ENCODE measurements around the gene TMED4. TPM values are rescaled to one million over a fixed set of nuclear protein-coding genes. Genes with fewer than 3 reads are reported as not detected.

The TMED4 gene
- total and polyA plus RNA-seq, 2 donors (not counting 3 experiments of a cell fraction or from before 2014, with no cell fraction given) = 63.4 to 89.7 TPM

- no peak overlapping the region for H3K9ac ChIP-seq (replicated peaks; ENCODE audit: extremely low read depth, insufficient read depth, low read length)
- H3K27ac ChIP-seq (ENCODE audit: insufficient read depth, low read depth, low read length) = no peak overlapping the region
- FAIRE-seq (no peak), DNase-seq (ENCODE audit: low read depth, low spot score) (no peak)
- intact Hi-C loops (cut with micrococcal nuclease) = no loop called here
- no peaks in the 10 kb centered on the region for H3K9me3 ChIP-seq (replicated peaks; ENCODE audit: control insufficient read depth, insufficient read depth, low read length)
- dilution Hi-C loops (cut with MboI; ENCODE audit: extremely low pct_ligation_motif_present, low sequenced_read_pairs) = no loop called here
- H3K9me1 ChIP-seq (replicated peaks; ENCODE audit: control insufficient read depth, extremely low read depth, insufficient read depth, low read length) = no peaks in the 10 kb centered on the region
- no TSS peak for BruUV-seq (replicated peaks)
- no peak overlapping the region for H3K4me3 ChIP-seq (replicated peaks in 1 of 3; ENCODE audit: insufficient read depth in 1 of 3, low read depth in 1 of 3, low read length in 3 of 3)
- H3K4me2 ChIP-seq (ENCODE audit: insufficient read depth, low read length) = no peak overlapping the region
- H4K20me1 ChIP-seq (replicated peaks; ENCODE audit: control insufficient read depth, extremely low read depth, insufficient read depth, low read length) = peaks cover 2% of the 10 kb centered on the region
- TF ChIP-seq EZH2 (IDR thresholded peaks at IDR 0.05; ENCODE audit: borderline replicate concordance, low read depth, low read length, severe bottlenecking) (no peak), POLR2AphosphoS5 (IDR thresholded peaks at IDR 0.05; ENCODE audit: insufficient read depth, low read depth, low read length) (no peak), GATA2 (IDR thresholded peaks at IDR 0.05; ENCODE audit: insufficient read depth, insufficient read length, low read depth, low read length) (no peak), JUN (IDR thresholded peaks at IDR 0.05; ENCODE audit: borderline replicate concordance, insufficient read depth, insufficient read length, low read depth) (no peak), FOS (IDR thresholded peaks at IDR 0.05; ENCODE audit: borderline replicate concordance, insufficient read depth, low read length) (no peak), POLR2A (IDR thresholded peaks at IDR 0.05; ENCODE audit: low read depth, low read length) (no peak), MAX (IDR thresholded peaks at IDR 0.05; ENCODE audit: insufficient read depth, insufficient read length) (no peak), MYC (IDR thresholded peaks at IDR 0.05; ENCODE audit: low read depth, low read length) (no peak)
- TF ChIP-seq, protein P1, sequence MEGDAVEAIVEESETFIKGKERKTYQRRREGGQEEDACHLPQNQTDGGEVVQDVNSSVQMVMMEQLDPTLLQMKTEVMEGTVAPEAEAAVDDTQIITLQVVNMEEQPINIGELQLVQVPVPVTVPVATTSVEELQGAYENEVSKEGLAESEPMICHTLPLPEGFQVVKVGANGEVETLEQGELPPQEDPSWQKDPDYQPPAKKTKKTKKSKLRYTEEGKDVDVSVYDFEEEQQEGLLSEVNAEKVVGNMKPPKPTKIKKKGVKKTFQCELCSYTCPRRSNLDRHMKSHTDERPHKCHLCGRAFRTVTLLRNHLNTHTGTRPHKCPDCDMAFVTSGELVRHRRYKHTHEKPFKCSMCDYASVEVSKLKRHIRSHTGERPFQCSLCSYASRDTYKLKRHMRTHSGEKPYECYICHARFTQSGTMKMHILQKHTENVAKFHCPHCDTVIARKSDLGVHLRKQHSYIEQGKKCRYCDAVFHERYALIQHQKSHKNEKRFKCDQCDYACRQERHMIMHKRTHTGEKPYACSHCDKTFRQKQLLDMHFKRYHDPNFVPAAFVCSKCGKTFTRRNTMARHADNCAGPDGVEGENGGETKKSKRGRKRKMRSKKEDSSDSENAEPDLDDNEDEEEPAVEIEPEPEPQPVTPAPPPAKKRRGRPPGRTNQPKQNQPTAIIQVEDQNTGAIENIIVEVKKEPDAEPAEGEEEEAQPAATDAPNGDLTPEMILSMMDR (IDR thresholded peaks at IDR 0.05; ENCODE audit: extremely low read depth in 1 of 2, insufficient read depth in 1 of 2, low read depth in 1 of 2, low read length in 2 of 2) = no peak
- H3K4me1 ChIP-seq (ENCODE audit: control insufficient read depth, extremely low read depth, insufficient read depth, low read length) = peaks cover 4% of the 10 kb centered on the region
- ChIA-PET POLR2A (no interaction called here), CTCF (interaction anchor here (0.7 to 1.7 kb wide), 3 partner anchors 10 to 226 kb away, joined by 3 to 5 read pairs (median 4); partner anchors contain the start of gene H2AZ2)
- H2AFZ ChIP-seq (ENCODE audit: low read depth, low read length) = no peak overlapping the region
- H3K36me3 ChIP-seq (ENCODE audit: control insufficient read depth in 2 of 2, extremely low read depth in 1 of 2, insufficient read depth in 2 of 2, low read length in 2 of 2) = peaks cover 0 to 6% of the 10 kb centered on the region in 2 experiments
- H3K27me3 ChIP-seq (ENCODE audit: control insufficient read depth in 2 of 2, insufficient read depth in 2 of 2, low read length in 2 of 2) = no peaks in the 10 kb centered on the region
- peaks cover 73% of the 10 kb centered on the region for H3K79me2 ChIP-seq (ENCODE audit: control insufficient read depth, insufficient read depth, low read length)
Observed at GRCh38 chr7:44621750-44622103, 39.7 kb upstream of the TMED4 start.
